ENCODE measurements around the gene FCHSD2. TPM values are rescaled to one million over a fixed set of nuclear protein-coding genes. Genes with fewer than 3 reads are reported as not detected.
A peak's percentile ranks its signal among the peaks of the same experiment; 100 is the strongest.
"Not testable (repeated sequence)": the region's sequence is repeated elsewhere in the genome, so short reads cannot be mapped to it uniquely, and the experiment has no call there.

The FCHSD2 gene
- total RNA-seq, 1 experiment from 2014 or later, result 22.6 TPM

- CTCF ChIA-PET, result interaction anchor here (0.6 to 1.8 kb wide), 2 partner anchors 104 to 366 kb away, joined by 3 to 18 read pairs; no protein-coding TSS in a partner anchor
- no TSS peak for BruUV-seq (replicated peaks)
- H3K36me3 ChIP-seq (ENCODE audit: low read depth), result no peaks in the 10 kb centered on the region
- no peaks in the 10 kb centered on the region for H3K79me2 ChIP-seq (ENCODE audit: low read depth)
- no peak overlapping the region for H3K27ac ChIP-seq
- intact Hi-C loops (cut with micrococcal nuclease; ENCODE audit: unreplicated experiment), result no loop called here
- POLR2A ChIA-PET (ENCODE audit: unreplicated experiment), result no interaction called here
- no peak overlapping the region for H3K4me2 ChIP-seq
- no peak for TF ChIP-seq CTCF (conservative IDR thresholded peaks at IDR 0.05)
- TF ChIP-seq EZH2 (IDR thresholded peaks at IDR 0.05; ENCODE audit: low read depth), result no peak
- no peaks in the 10 kb centered on the region for H3K27me3 ChIP-seq (ENCODE audit: insufficient read depth, low read depth)
- DNase-seq, result no peak
- H4K20me1 ChIP-seq (ENCODE audit: insufficient read depth), result no peaks in the 10 kb centered on the region
- H3K4me3 ChIP-seq, result no peak overlapping the region
- no peaks in the 10 kb centered on the region for H3K9me3 ChIP-seq (ENCODE audit: insufficient read depth, low read depth)
- 0 out of 2 replicates have a peak, but pooled peaks cover 4% of the 10 kb centered on the region for H3K4me1 ChIP-seq (replicated peaks; ENCODE audit: insufficient read depth)
- H3K9me2 ChIP-seq (ENCODE audit: insufficient read depth), result no peaks in the 10 kb centered on the region
- peaks cover 6% of the 10 kb centered on the region; the same call in 1 of the 2 replicates for H3F3A ChIP-seq (ENCODE audit: insufficient read depth, low read depth)
- no peak overlapping the region for H2AFZ ChIP-seq
These were observed 312.9 kb downstream of the FCHSD2 start for GRCh38 chr11:72829178-72829577.

- BruUV-seq (replicated peaks), result no TSS peak
- 0 out of 2 replicates have a peak, but pooled peaks cover 4% of the 10 kb centered on the region for H3K4me1 ChIP-seq (replicated peaks; ENCODE audit: insufficient read depth)
- DNase-seq, result no peak
- no peak for TF ChIP-seq EZH2 (IDR thresholded peaks at IDR 0.05; ENCODE audit: low read depth)
- TF ChIP-seq CTCF (conservative IDR thresholded peaks at IDR 0.05), result no peak
- ChIA-PET CTCF (interaction anchor here (0.6 to 1.8 kb wide), 5 partner anchors 13 to 367 kb away, joined by 3 to 18 read pairs (median 3); no protein-coding TSS in a partner anchor), POLR2A (ENCODE audit: unreplicated experiment) (no interaction called here)
- no peaks in the 10 kb centered on the region for H3K27me3 ChIP-seq (ENCODE audit: insufficient read depth, low read depth)
- H3K9me2 ChIP-seq (ENCODE audit: insufficient read depth), result no peaks in the 10 kb centered on the region
- H2AFZ ChIP-seq, result no peak overlapping the region
- no peaks in the 10 kb centered on the region for H4K20me1 ChIP-seq (ENCODE audit: insufficient read depth)
- H3K4me2 ChIP-seq, result no peak overlapping the region
- no peaks in the 10 kb centered on the region for H3K9me3 ChIP-seq (ENCODE audit: insufficient read depth, low read depth)
- no peak overlapping the region for H3K27ac ChIP-seq
- intact Hi-C loops (cut with micrococcal nuclease; ENCODE audit: unreplicated experiment), result no loop called here
- no peak overlapping the region for H3K4me3 ChIP-seq
- peaks cover 6% of the 10 kb centered on the region; the same call in 1 of the 2 replicates for H3F3A ChIP-seq (ENCODE audit: insufficient read depth, low read depth)
- H3K36me3 ChIP-seq (ENCODE audit: low read depth), result no peaks in the 10 kb centered on the region
- no peaks in the 10 kb centered on the region for H3K79me2 ChIP-seq (ENCODE audit: low read depth)
These were observed 313.4 kb downstream of the FCHSD2 start for GRCh38 chr11:72828692-72829101.

GRCh38 chr11:72828081-72828567 is 314.0 kb downstream of the FCHSD2 start:
- H4K20me1 ChIP-seq (ENCODE audit: insufficient read depth), result no peaks in the 10 kb centered on the region
- 0 out of 2 replicates have a peak, but pooled peaks cover 4% of the 10 kb centered on the region for H3K4me1 ChIP-seq (replicated peaks; ENCODE audit: insufficient read depth)
- H3K9me3 ChIP-seq (ENCODE audit: insufficient read depth, low read depth), result no peaks in the 10 kb centered on the region
- H3K36me3 ChIP-seq (ENCODE audit: low read depth), result no peaks in the 10 kb centered on the region
- H3K27ac ChIP-seq, result no peak overlapping the region
- POLR2A ChIA-PET (ENCODE audit: unreplicated experiment), result interaction anchor here (0.6 to 0.8 kb wide), 6 partner anchors 8 to 835 kb away, joined by 4 to 23 read pairs (median 4); partner anchors contain the start of gene STARD10
- intact Hi-C loops (cut with micrococcal nuclease; ENCODE audit: unreplicated experiment), result no loop called here
- no peak overlapping the region for H2AFZ ChIP-seq
- no peaks in the 10 kb centered on the region for H3K79me2 ChIP-seq (ENCODE audit: low read depth)
- TF ChIP-seq CTCF (conservative IDR thresholded peaks at IDR 0.05) (no peak), EZH2 (IDR thresholded peaks at IDR 0.05; ENCODE audit: low read depth) (no peak)
- no peaks in the 10 kb centered on the region for H3K27me3 ChIP-seq (ENCODE audit: insufficient read depth, low read depth)
- no peak overlapping the region for H3K4me3 ChIP-seq
- CTCF ChIA-PET, result interaction anchor here (0.5 to 1.8 kb wide), 8 partner anchors 13 to 481 kb away, joined by 3 to 18 read pairs (median 3); partner anchors contain the start of gene FCHSD2
- H3F3A ChIP-seq (ENCODE audit: insufficient read depth, low read depth), result peaks cover 6% of the 10 kb centered on the region
- DNase-seq, result peak in 1 of 2 experiments; percentile 42
- no peak overlapping the region; the same call in 1 of the 2 replicates for H3K4me2 ChIP-seq
- no peaks in the 10 kb centered on the region for H3K9me2 ChIP-seq (ENCODE audit: insufficient read depth)
- no TSS peak for BruUV-seq (replicated peaks)

GRCh38 chr11:72827656-72828055 is 314.5 kb downstream of the FCHSD2 start:
- H2AFZ ChIP-seq; DNase-seq; H4K20me1 ChIP-seq (ENCODE audit: insufficient read depth); H3K36me3 ChIP-seq (ENCODE audit: low read depth); H3K27ac ChIP-seq; H3K79me2 ChIP-seq (ENCODE audit: low read depth); H3K9me2 ChIP-seq (ENCODE audit: insufficient read depth); BruUV-seq (replicated peaks); H3K27me3 ChIP-seq (ENCODE audit: insufficient read depth, low read depth); H3K4me1 ChIP-seq (replicated peaks; ENCODE audit: insufficient read depth); H3F3A ChIP-seq (ENCODE audit: insufficient read depth, low read depth); H3K4me3 ChIP-seq; H3K9me3 ChIP-seq (ENCODE audit: insufficient read depth, low read depth); H3K4me2 ChIP-seq: not testable (repeated sequence)
- POLR2A ChIA-PET (ENCODE audit: unreplicated experiment), result interaction anchor here (0.6 to 0.8 kb wide), 7 partner anchors 9 to 835 kb away, joined by 4 to 23 read pairs (median 4); partner anchors contain the start of gene STARD10
- CTCF ChIA-PET, result interaction anchor here (0.5 to 1.8 kb wide), 7 partner anchors 14 to 482 kb away, joined by 3 to 18 read pairs (median 3); partner anchors contain the start of gene FCHSD2
- intact Hi-C loops (cut with micrococcal nuclease; ENCODE audit: unreplicated experiment), result loop anchor here (1.0 kb wide), 1 partner anchor 462 kb away; no protein-coding TSS in a partner anchor

Data from PC-9 (cell line).